ENCODE results near the gene MS4A18. TPM values are rescaled to one million over a fixed set of nuclear protein-coding genes. Genes with fewer than 3 reads are reported as not detected.

The MS4A18 gene
- total and polyA plus RNA-seq, 2 experiments from 2014 or later = not detected

- Histone ChIP-seq H3K9me2 (ENCODE audit: insufficient read depth) (no peaks in the 10 kb centered on the region), H3K27ac (no peak overlapping the region), H2AFZ (no peak overlapping the region), H3K36me3 (ENCODE audit: low read depth) (no peaks in the 10 kb centered on the region), H3F3A (ENCODE audit: insufficient read depth) (peaks cover 17% of the 10 kb centered on the region), H3K4me1 (ENCODE audit: insufficient read depth) (peaks cover 17% of the 10 kb centered on the region), H3K4me2 (ENCODE audit: unreplicated experiment) (no peak overlapping the region), H3K9ac (no peak overlapping the region), H3K4me3 (no peak overlapping the region), H3K79me2 (ENCODE audit: insufficient read depth) (no peaks in the 10 kb centered on the region), H3K27me3 (replicated peaks; ENCODE audit: insufficient read depth) (peaks cover 4% of the 10 kb centered on the region; the same call in 1 of the 2 replicates), H3K9me3 (ENCODE audit: low read depth) (no peaks in the 10 kb centered on the region), H4K20me1 (ENCODE audit: insufficient read depth) (no peaks in the 10 kb centered on the region)
- no peak for DNase-seq
- no peak for TF ChIP-seq EZH2 (IDR thresholded peaks at IDR 0.05; ENCODE audit: insufficient read depth, poor library complexity, severe bottlenecking)
- no peak for TF ChIP-seq EZH2phosphoT487 (IDR thresholded peaks at IDR 0.05; ENCODE audit: insufficient read depth, low read depth)
- in situ Hi-C loops (cut with MboI) = no loop called here
- WGBS, 2 experiments (ENCODE audit: low coverage in 1 of 2, low lambda C conversion rate in 2 of 2, missing lambda C conversion rate in 2 of 2) = 59 to 69% methylated on average over 8 to 13 of the region's 13 CpGs
Measured at GRCh38 chr11:60774726-60775125, 50.2 kb downstream of the MS4A18 start.

GRCh38 chr11:60775420-60775961 lies 51.0 kb downstream of the MS4A18 start:
- peaks cover 17% of the 10 kb centered on the region for H3F3A ChIP-seq (ENCODE audit: insufficient read depth)
- no peak for TF ChIP-seq EZH2 (IDR thresholded peaks at IDR 0.05; ENCODE audit: insufficient read depth, poor library complexity, severe bottlenecking)
- TF ChIP-seq EZH2phosphoT487 (IDR thresholded peaks at IDR 0.05; ENCODE audit: insufficient read depth, low read depth) = no peak
- WGBS, 2 experiments (ENCODE audit: low coverage in 1 of 2, low lambda C conversion rate in 2 of 2, missing lambda C conversion rate in 2 of 2) = 6 to 9% methylated on average over 15 of the region's 15 CpGs
- H3K4me1 ChIP-seq (ENCODE audit: insufficient read depth) = peaks cover 17% of the 10 kb centered on the region
- H3K9me3 ChIP-seq (ENCODE audit: low read depth) = no peaks in the 10 kb centered on the region
- peak overlapping the region; percentile 43 for H3K4me2 ChIP-seq (ENCODE audit: unreplicated experiment)
- H4K20me1 ChIP-seq (ENCODE audit: insufficient read depth) = no peaks in the 10 kb centered on the region
- no peaks in the 10 kb centered on the region for H3K9me2 ChIP-seq (ENCODE audit: insufficient read depth)
- no peak overlapping the region for H3K9ac ChIP-seq
- in situ Hi-C loops (cut with MboI) = no loop called here
- H3K36me3 ChIP-seq (ENCODE audit: low read depth) = no peaks in the 10 kb centered on the region
- H2AFZ ChIP-seq = no peak overlapping the region
- no peaks in the 10 kb centered on the region for H3K79me2 ChIP-seq (ENCODE audit: insufficient read depth)
- no peak overlapping the region for H3K4me3 ChIP-seq
- H3K27me3 ChIP-seq (replicated peaks; ENCODE audit: insufficient read depth) = peaks cover 8% of the 10 kb centered on the region; the same call in 1 of the 2 replicates
- no peak overlapping the region for H3K27ac ChIP-seq
- DNase-seq = peak; percentile 84

DNA sequence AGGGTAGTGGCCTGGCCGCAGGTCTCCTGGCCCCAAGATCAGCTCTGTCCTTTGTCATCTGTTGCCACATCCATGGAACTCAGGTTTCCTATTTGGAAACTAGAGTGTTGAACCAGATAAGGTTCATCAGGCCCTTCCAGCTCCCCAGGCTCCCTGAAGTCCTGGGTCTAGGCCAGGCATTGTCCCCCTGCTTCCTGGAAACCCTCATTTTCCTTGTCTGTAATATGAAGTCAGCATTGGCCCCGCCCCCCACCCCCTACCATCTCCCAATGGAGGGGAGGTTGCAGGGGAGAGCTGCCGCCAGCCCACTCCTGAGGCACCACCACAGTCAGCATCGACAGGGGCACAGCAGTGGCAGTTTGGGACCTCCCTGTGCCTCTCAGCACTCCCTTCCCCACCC lies 51.6 kb downstream of the MS4A18 start:
- no peak overlapping the region for H3K4me3 ChIP-seq
- H3K9me2 ChIP-seq (ENCODE audit: insufficient read depth) = no peaks in the 10 kb centered on the region
- DNase-seq = no peak
- H4K20me1 ChIP-seq (ENCODE audit: insufficient read depth) = no peaks in the 10 kb centered on the region
- H3K36me3 ChIP-seq (ENCODE audit: low read depth) = no peaks in the 10 kb centered on the region
- H3K79me2 ChIP-seq (ENCODE audit: insufficient read depth) = no peaks in the 10 kb centered on the region
- no peak for TF ChIP-seq EZH2 (IDR thresholded peaks at IDR 0.05; ENCODE audit: insufficient read depth, poor library complexity, severe bottlenecking)
- no peak for TF ChIP-seq EZH2phosphoT487 (IDR thresholded peaks at IDR 0.05; ENCODE audit: insufficient read depth, low read depth)
- in situ Hi-C loops (cut with MboI) = no loop called here
- H3F3A ChIP-seq (ENCODE audit: insufficient read depth) = peaks cover 17% of the 10 kb centered on the region
- no peak overlapping the region for H2AFZ ChIP-seq
- H3K4me2 ChIP-seq (ENCODE audit: unreplicated experiment) = no peak overlapping the region
- H3K27me3 ChIP-seq (replicated peaks; ENCODE audit: insufficient read depth) = peaks cover 15% of the 10 kb centered on the region; the same call in 1 of the 2 replicates
- no peaks in the 10 kb centered on the region for H3K9me3 ChIP-seq (ENCODE audit: low read depth)
- H3K4me1 ChIP-seq (ENCODE audit: insufficient read depth) = peaks cover 17% of the 10 kb centered on the region
- H3K9ac ChIP-seq = no peak overlapping the region
- no peak overlapping the region for H3K27ac ChIP-seq
- WGBS, 2 experiments (ENCODE audit: low coverage in 1 of 2, low lambda C conversion rate in 2 of 2, missing lambda C conversion rate in 2 of 2) = 73 to 83% methylated on average over 3 to 4 of the region's 4 CpGs

DNA sequence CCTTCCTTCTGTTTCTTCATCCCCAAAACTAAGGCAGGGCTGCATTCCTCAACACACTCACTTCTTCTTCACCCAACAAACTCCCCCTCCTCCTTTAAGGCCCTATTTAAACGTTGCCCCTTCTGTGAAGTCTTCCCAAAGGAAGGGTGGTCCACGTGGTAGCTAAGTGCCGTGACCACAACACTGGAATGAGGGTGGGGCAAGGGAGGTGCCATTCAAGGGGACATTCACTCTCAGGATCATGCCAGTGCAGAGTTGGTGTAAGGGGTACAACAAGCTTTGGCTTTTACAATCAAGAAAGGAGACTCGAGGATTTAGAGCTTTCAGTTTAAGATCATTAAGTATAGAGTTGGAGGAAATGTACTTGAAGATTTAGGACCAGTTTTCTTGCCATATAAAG lies 52.6 kb downstream of the MS4A18 start:
- H3K9ac ChIP-seq = peak overlapping the region; percentile 35
- H3K27ac ChIP-seq = peak overlapping the region; percentile 52
- no peaks in the 10 kb centered on the region for H3K36me3 ChIP-seq (ENCODE audit: low read depth)
- peaks cover 17% of the 10 kb centered on the region for H3F3A ChIP-seq (ENCODE audit: insufficient read depth)
- no peak overlapping the region for H3K4me3 ChIP-seq
- no peaks in the 10 kb centered on the region for H4K20me1 ChIP-seq (ENCODE audit: insufficient read depth)
- H3K79me2 ChIP-seq (ENCODE audit: insufficient read depth) = no peaks in the 10 kb centered on the region
- peaks cover 19% of the 10 kb centered on the region; the same call in 1 of the 2 replicates for H3K27me3 ChIP-seq (replicated peaks; ENCODE audit: insufficient read depth)
- no peaks in the 10 kb centered on the region for H3K9me2 ChIP-seq (ENCODE audit: insufficient read depth)
- TF ChIP-seq EZH2 (IDR thresholded peaks at IDR 0.05; ENCODE audit: insufficient read depth, poor library complexity, severe bottlenecking) (no peak), EZH2phosphoT487 (IDR thresholded peaks at IDR 0.05; ENCODE audit: insufficient read depth, low read depth) (no peak)
- no peaks in the 10 kb centered on the region for H3K9me3 ChIP-seq (ENCODE audit: low read depth)
- H3K4me1 ChIP-seq (ENCODE audit: insufficient read depth) = peaks cover 17% of the 10 kb centered on the region
- 54 to 64% methylated on average over 4 of the region's 4 CpGs for WGBS, 2 experiments (ENCODE audit: low coverage in 1 of 2, low lambda C conversion rate in 2 of 2, missing lambda C conversion rate in 2 of 2)
- DNase-seq = no peak
- peak overlapping the region; percentile 8; the same call in 1 of the 2 replicates for H2AFZ ChIP-seq
- peak overlapping the region; percentile 48 for H3K4me2 ChIP-seq (ENCODE audit: unreplicated experiment)
- in situ Hi-C loops (cut with MboI) = no loop called here
